Measurements from ENCODE around the gene DUOX2. TPM values are rescaled to one million over a fixed set of nuclear protein-coding genes. Genes with fewer than 3 reads are reported as not detected.
"Not testable (repeated sequence)": the region's sequence is repeated elsewhere in the genome, so short reads cannot be mapped to it uniquely, and the experiment has no call there.

Gene DUOX2
- total RNA-seq, 1 experiment from 2014 or later = 0.21 TPM

GRCh38 chr15:45105586-45105985, 8.4 kb downstream of the DUOX2 start:
- intact Hi-C loops (cut with micrococcal nuclease; ENCODE audit: unreplicated experiment) = no loop called here
- peaks cover 86% of the 10 kb centered on the region for H3K27me3 Mint-ChIP-seq (ENCODE audit: unreplicated experiment)
- no peak overlapping the region for H3K4me3 Mint-ChIP-seq (ENCODE audit: low read depth, unreplicated experiment)
- no peak for TF ChIP-seq CTCF (IDR thresholded peaks at IDR 0.05; ENCODE audit: unreplicated experiment)
- no peaks in the 10 kb centered on the region for H3K9me3 Mint-ChIP-seq (ENCODE audit: low read depth, unreplicated experiment)
- CTCF ChIA-PET = interaction anchor here (1.6 kb wide), 1 partner anchor 12 kb away, joined by 6 read pairs; no protein-coding TSS in a partner anchor
- no TSS peak for BruUV-seq (replicated peaks)
- no peaks in the 10 kb centered on the region for H3K36me3 Mint-ChIP-seq (ENCODE audit: insufficient read depth, unreplicated experiment)
- no peak for DNase-seq
- no peaks in the 10 kb centered on the region for H3K4me1 Mint-ChIP-seq (ENCODE audit: low read depth, unreplicated experiment)
- no peak overlapping the region for H3K27ac Mint-ChIP-seq (ENCODE audit: unreplicated experiment)

- DNase-seq; CTCF ChIA-PET; intact Hi-C loops (cut with micrococcal nuclease; ENCODE audit: unreplicated experiment): not testable (repeated sequence)
These were observed 9.8 kb downstream of the DUOX2 start for GRCh38 chr15:45104170-45104569.

GRCh38 chr15:45102226-45102625, 11.7 kb downstream of the DUOX2 start:
- no peak for DNase-seq
- TF ChIP-seq CTCF (IDR thresholded peaks at IDR 0.05; ENCODE audit: unreplicated experiment) = no peak
- Mint-ChIP-seq H3K27me3 (ENCODE audit: unreplicated experiment) (peaks cover 83% of the 10 kb centered on the region), H3K4me1 (ENCODE audit: low read depth, unreplicated experiment) (no peaks in the 10 kb centered on the region), H3K27ac (ENCODE audit: unreplicated experiment) (no peak overlapping the region), H3K36me3 (ENCODE audit: insufficient read depth, unreplicated experiment) (no peaks in the 10 kb centered on the region), H3K4me3 (ENCODE audit: low read depth, unreplicated experiment) (no peak overlapping the region), H3K9me3 (ENCODE audit: low read depth, unreplicated experiment) (no peaks in the 10 kb centered on the region)
- BruUV-seq (replicated peaks) = no TSS peak
- CTCF ChIA-PET = no interaction called here
- intact Hi-C loops (cut with micrococcal nuclease; ENCODE audit: unreplicated experiment) = no loop called here

More at GRCh38 chr15:45104170-45104569, 9.8 kb downstream of the DUOX2 start:
- H3K36me3 Mint-ChIP-seq (ENCODE audit: insufficient read depth, unreplicated experiment); H3K4me1 Mint-ChIP-seq (ENCODE audit: low read depth, unreplicated experiment); BruUV-seq (replicated peaks); H3K9me3 Mint-ChIP-seq (ENCODE audit: low read depth, unreplicated experiment); H3K4me3 Mint-ChIP-seq (ENCODE audit: low read depth, unreplicated experiment); H3K27ac Mint-ChIP-seq (ENCODE audit: unreplicated experiment): not testable (repeated sequence)
- H3K27me3 Mint-ChIP-seq (ENCODE audit: unreplicated experiment) = peaks cover 86% of the 10 kb centered on the region

- no peak for DNase-seq
- TF ChIP-seq CTCF (IDR thresholded peaks at IDR 0.05; ENCODE audit: unreplicated experiment) = no peak
- BruUV-seq (replicated peaks) = no TSS peak
- H3K4me3 Mint-ChIP-seq (ENCODE audit: low read depth, unreplicated experiment) = no peak overlapping the region
- H3K27me3 Mint-ChIP-seq (ENCODE audit: unreplicated experiment) = peaks cover 78% of the 10 kb centered on the region
- H3K9me3 Mint-ChIP-seq (ENCODE audit: low read depth, unreplicated experiment) = no peaks in the 10 kb centered on the region
- intact Hi-C loops (cut with micrococcal nuclease; ENCODE audit: unreplicated experiment) = no loop called here
- H3K27ac Mint-ChIP-seq (ENCODE audit: unreplicated experiment) = no peak overlapping the region
- no peaks in the 10 kb centered on the region for H3K4me1 Mint-ChIP-seq (ENCODE audit: low read depth, unreplicated experiment)
- CTCF ChIA-PET = no interaction called here
- H3K36me3 Mint-ChIP-seq (ENCODE audit: insufficient read depth, unreplicated experiment) = no peaks in the 10 kb centered on the region
These were observed 12.2 kb downstream of the DUOX2 start for GRCh38 chr15:45101749-45102148.

- CTCF ChIA-PET = no interaction called here
- peaks cover 71% of the 10 kb centered on the region for H3K27me3 Mint-ChIP-seq (ENCODE audit: unreplicated experiment)
- no peak for DNase-seq
- H3K9me3 Mint-ChIP-seq (ENCODE audit: low read depth, unreplicated experiment) = no peaks in the 10 kb centered on the region
- H3K36me3 Mint-ChIP-seq (ENCODE audit: insufficient read depth, unreplicated experiment) = no peaks in the 10 kb centered on the region
- no peak overlapping the region for H3K4me3 Mint-ChIP-seq (ENCODE audit: low read depth, unreplicated experiment)
- no peak for TF ChIP-seq CTCF (IDR thresholded peaks at IDR 0.05; ENCODE audit: unreplicated experiment)
- BruUV-seq (replicated peaks) = no TSS peak
- intact Hi-C loops (cut with micrococcal nuclease; ENCODE audit: unreplicated experiment) = no loop called here
- no peak overlapping the region for H3K27ac Mint-ChIP-seq (ENCODE audit: unreplicated experiment)
- H3K4me1 Mint-ChIP-seq (ENCODE audit: low read depth, unreplicated experiment) = no peaks in the 10 kb centered on the region
These were observed 12.9 kb downstream of the DUOX2 start for GRCh38 chr15:45100884-45101625.
